Gastrocnemius medialis (tissue), 4 donors: ENCODE results near the gene SLC37A1. TPM values are rescaled to one million over a fixed set of nuclear protein-coding genes. Genes with fewer than 3 reads are reported as not detected.
A peak's percentile ranks its signal among the peaks of the same experiment; 100 is the strongest.

Experiments
- ATAC-seq, 2 donors: fragments of 150-250 bp; one replicate each; pipeline ENCODE4 v1.9.1; 2016
- DNase-seq, 2 donors: peaks; one replicate each; pipeline ENCODE4 v3.0.0-alpha.2; 2019
- H3K27ac ChIP-seq, 4 donors: fragments of 200-600 bp; sonication (generic); 1 replicate in 1 of 4; 2 replicates in 3 of 4; pipeline ENCODE4 v1.5.1; 2016 to 2018; ENCODE audit warnings: mild to moderate bottlenecking in 2 of 4, moderate library complexity in 1 of 4
- H3K27me3 ChIP-seq, 3 donors: fragments of 200-600 bp; sonication (generic) in 2 of 3; 1 replicate in 1 of 3; 2 replicates in 2 of 3; pipeline versions ENCODE4 v1.5.1 to v1.6.0; 2016 to 2019; ENCODE audit warnings: mild to moderate bottlenecking in 1 of 3, moderate library complexity in 1 of 3
- H3K36me3 ChIP-seq, 2 donors: fragments of 200-600 bp; sonication (generic) in 1 of 2; one replicate each; pipeline ENCODE4 v1.5.1; 2017 to 2018
- H3K4me1 ChIP-seq, 2 donors: fragments of 200-600 bp; sonication (generic) in 1 of 2; one replicate each; pipeline ENCODE4 v1.5.1; 2016 to 2017; ENCODE audit warnings: mild to moderate bottlenecking in 2 of 2
- H3K4me3 ChIP-seq, 4 donors: fragments of 200-600 bp; sonication (generic) in 3 of 4; 1 replicate in 1 of 4; 2 replicates in 3 of 4; pipeline ENCODE4 v1.5.1; 2016 to 2019; ENCODE audit warnings: mild to moderate bottlenecking in 2 of 4
- H3K9me3 ChIP-seq, 3 donors: fragments of 200-600 bp; sonication (generic) in 2 of 3; 1 replicate in 1 of 3; 2 replicates in 2 of 3; pipeline ENCODE4 v1.5.1; 2016 to 2019
- CTCF ChIP-seq, 5 experiments: fragments of 450-650 bp in 3 of 5; fragments of 200-600 bp in 2 of 5; sonication (generic) in 2 of 5; IDR thresholded peaks in 4 of 5; conservative IDR thresholded peaks in 1 of 5; 1 replicate in 4 of 5; 2 replicates in 1 of 5; pipeline ENCODE4 v1.5.1; 2016 to 2019; ENCODE audit warnings: antibody characterized with exemption in 5 of 5, mild to moderate bottlenecking in 3 of 5, moderate library complexity in 3 of 5
- POLR2A ChIP-seq, 2 donors: fragments of 450-650 bp; IDR thresholded peaks; one replicate each; pipeline ENCODE4 v1.6.1; 2017; ENCODE audit warnings: antibody characterized with exemption in 2 of 2, mild to moderate bottlenecking in 2 of 2, moderate library complexity in 2 of 2
- in situ Hi-C, 4 donors: fragments of 200-750 bp; cut with MboI; loops; one replicate each; pipeline versions ENCODE4 v1.15.0 to v1.8.0; 2017; ENCODE audit warnings: low sequenced_read_pairs in 4 of 4
- intact Hi-C: fragments of 100-400 bp; cut with DNase I; formaldehyde crosslinking; loops from one replicate; pipeline ENCODE4 v1.15.1; 2023; ENCODE audit warnings: low total_unique reads
- total RNA-seq, 4 donors: library from RNA; depleted of rRNA; stranded (reverse); fragments of >200 nt; gene quantifications; one replicate each; pipeline versions ENCODE4 v1.1.0 to v1.2.3, GENCODE V29; 2016

Gene SLC37A1
- total RNA-seq, 4 donors from 2014 or later, result 8.3 to 16.1 (median 12.4) TPM

- Histone ChIP-seq H3K4me3 (no peak overlapping the region), H3K9me3 (no peaks in the 10 kb centered on the region), H3K4me1 (peaks cover 0 to 8% of the 10 kb centered on the region in 2 donors), H3K27me3 (no peaks in the 10 kb centered on the region), H3K36me3 (peaks cover 0 to 22% of the 10 kb centered on the region in 2 donors), H3K27ac (no peak overlapping the region)
- intact Hi-C loops (no loop called here), in situ Hi-C loops (loop anchor here in 2 of 4 donors (25.0 kb wide), 1 partner anchor 91 kb away; no protein-coding TSS in a partner anchor)
- TF ChIP-seq POLR2A (IDR thresholded peaks at IDR 0.05) (no peak), CTCF (IDR thresholded peaks at IDR 0.05 in 4 of 5, conservative IDR thresholded peaks at IDR 0.05 in 1 of 5) (no peak)
- DNase-seq (no peak), ATAC-seq (no peak)
Observed at GRCh38 chr21:42553435-42553834, 39.8 kb downstream of the SLC37A1 start.

- in situ Hi-C loops, result loop anchor here in 2 of 4 donors (25.0 kb wide), 1 partner anchor 92 kb away; no protein-coding TSS in a partner anchor
- intact Hi-C loops, result no loop called here
- H3K4me3 ChIP-seq, result no peak overlapping the region
- no peak overlapping the region for H3K27ac ChIP-seq
- ATAC-seq, result peak; percentile 87 to 93
- H3K4me1 ChIP-seq, result peaks cover 0 to 8% of the 10 kb centered on the region in 2 donors
- DNase-seq, result peak; percentile 39 to 68
- peaks cover 0 to 19% of the 10 kb centered on the region in 2 donors for H3K36me3 ChIP-seq
- TF ChIP-seq POLR2A (IDR thresholded peaks at IDR 0.05), result no peak
- TF ChIP-seq CTCF (IDR thresholded peaks at IDR 0.05 in 4 of 5, conservative IDR thresholded peaks at IDR 0.05 in 1 of 5), result no peak
- H3K9me3 ChIP-seq, result no peaks in the 10 kb centered on the region
- no peaks in the 10 kb centered on the region for H3K27me3 ChIP-seq
Observed at GRCh38 chr21:42554251-42554961, 40.8 kb downstream of the SLC37A1 start.

GRCh38 chr21:42555756-42556438 lies 42.2 kb downstream of the SLC37A1 start:
- Histone ChIP-seq H3K4me3 (no peak overlapping the region), H3K4me1 (peaks cover 0 to 8% of the 10 kb centered on the region in 2 donors), H3K9me3 (no peaks in the 10 kb centered on the region), H3K27me3 (no peaks in the 10 kb centered on the region), H3K27ac (no peak overlapping the region), H3K36me3 (peaks cover 0 to 19% of the 10 kb centered on the region in 2 donors)
- ATAC-seq (no peak), DNase-seq (no peak)
- intact Hi-C loops, result no loop called here
- no peak for TF ChIP-seq POLR2A (IDR thresholded peaks at IDR 0.05)
- no peak for TF ChIP-seq CTCF (IDR thresholded peaks at IDR 0.05 in 4 of 5, conservative IDR thresholded peaks at IDR 0.05 in 1 of 5)
- in situ Hi-C loops, result loop anchor here in 2 of 4 donors (25.0 kb wide), 1 partner anchor 94 kb away; no protein-coding TSS in a partner anchor

GRCh38 chr21:42556476-42556875 lies 42.8 kb downstream of the SLC37A1 start:
- in situ Hi-C loops, result loop anchor here in 2 of 4 donors (25.0 kb wide), 1 partner anchor 94 kb away; no protein-coding TSS in a partner anchor
- Histone ChIP-seq H3K27ac (no peak overlapping the region), H3K4me3 (no peak overlapping the region), H3K9me3 (no peaks in the 10 kb centered on the region), H3K4me1 (peaks cover 0 to 8% of the 10 kb centered on the region in 2 donors), H3K36me3 (peaks cover 0 to 24% of the 10 kb centered on the region in 2 donors), H3K27me3 (no peaks in the 10 kb centered on the region)
- intact Hi-C loops, result no loop called here
- ATAC-seq, result no peak
- DNase-seq, result no peak
- TF ChIP-seq CTCF (IDR thresholded peaks at IDR 0.05 in 4 of 5, conservative IDR thresholded peaks at IDR 0.05 in 1 of 5) (no peak), POLR2A (IDR thresholded peaks at IDR 0.05) (no peak)
